ENCODE data around the gene FOXO3. TPM values are rescaled to one million over a fixed set of nuclear protein-coding genes. Genes with fewer than 3 reads are reported as not detected.

FOXO3 gene
- total RNA-seq, 1 donor from 2014 or later: 60.3 TPM

GRCh38 chr6:108541843-108542759 lies 18.6 kb upstream of the FOXO3 start:
- no peak for DNase-seq (ENCODE audit: extremely low spot score, unreplicated experiment)
- Mint-ChIP-seq H3K4me1 (ENCODE audit: unreplicated experiment) (peaks cover 8% of the 10 kb centered on the region), H3K27ac (ENCODE audit: unreplicated experiment) (no peak overlapping the region), H3K9me3 (ENCODE audit: unreplicated experiment) (peaks cover 3% of the 10 kb centered on the region), H3K36me3 (ENCODE audit: unreplicated experiment) (no peaks in the 10 kb centered on the region), H3K4me3 (ENCODE audit: unreplicated experiment) (no peak overlapping the region), H3K27me3 (ENCODE audit: unreplicated experiment) (peaks cover 17% of the 10 kb centered on the region)
- peak; percentile 93 for TF ChIP-seq CTCF (IDR thresholded peaks at IDR 0.05)

- H3K4me1 Mint-ChIP-seq (ENCODE audit: unreplicated experiment): peaks cover 3% of the 10 kb centered on the region
Measured at GRCh38 chr6:108543175-108543940, 17.4 kb upstream of the FOXO3 start.

GRCh38 chr6:108544606-108545005 lies 16.1 kb upstream of the FOXO3 start:
- no peak for DNase-seq (ENCODE audit: extremely low spot score, unreplicated experiment)
- Mint-ChIP-seq H3K27ac (ENCODE audit: unreplicated experiment) (no peak overlapping the region), H3K4me1 (ENCODE audit: unreplicated experiment) (peaks cover 3% of the 10 kb centered on the region), H3K27me3 (ENCODE audit: unreplicated experiment) (peaks cover 14% of the 10 kb centered on the region), H3K4me3 (ENCODE audit: unreplicated experiment) (no peak overlapping the region), H3K9me3 (ENCODE audit: unreplicated experiment) (peaks cover 1% of the 10 kb centered on the region), H3K36me3 (ENCODE audit: unreplicated experiment) (no peaks in the 10 kb centered on the region)
- TF ChIP-seq CTCF (IDR thresholded peaks at IDR 0.05): no peak

More at GRCh38 chr6:108543175-108543940, 17.4 kb upstream of the FOXO3 start:
- Mint-ChIP-seq H3K9me3 (ENCODE audit: unreplicated experiment) (peaks cover 3% of the 10 kb centered on the region), H3K4me3 (ENCODE audit: unreplicated experiment) (no peak overlapping the region), H3K36me3 (ENCODE audit: unreplicated experiment) (no peaks in the 10 kb centered on the region), H3K27me3 (ENCODE audit: unreplicated experiment) (peaks cover 17% of the 10 kb centered on the region), H3K27ac (ENCODE audit: unreplicated experiment) (no peak overlapping the region)
- no peak for TF ChIP-seq CTCF (IDR thresholded peaks at IDR 0.05)
- DNase-seq (ENCODE audit: extremely low spot score, unreplicated experiment): no peak

- no peak overlapping the region for H3K4me3 Mint-ChIP-seq (ENCODE audit: unreplicated experiment)
- peaks cover 10% of the 10 kb centered on the region for H3K27me3 Mint-ChIP-seq (ENCODE audit: unreplicated experiment)
- H3K36me3 Mint-ChIP-seq (ENCODE audit: unreplicated experiment): no peaks in the 10 kb centered on the region
- H3K4me1 Mint-ChIP-seq (ENCODE audit: unreplicated experiment): peaks cover 3% of the 10 kb centered on the region
- TF ChIP-seq CTCF (IDR thresholded peaks at IDR 0.05): no peak
- H3K9me3 Mint-ChIP-seq (ENCODE audit: unreplicated experiment): no peaks in the 10 kb centered on the region
- H3K27ac Mint-ChIP-seq (ENCODE audit: unreplicated experiment): no peak overlapping the region
- DNase-seq (ENCODE audit: extremely low spot score, unreplicated experiment): no peak
Measured at GRCh38 chr6:108546079-108547049, 14.4 kb upstream of the FOXO3 start.

Measured in osteocyte (in vitro differentiated cells).